ENCODE measurements around the gene GPR143.
"Not testable (repeated sequence)": the region's sequence is repeated elsewhere in the genome, so short reads cannot be mapped to it uniquely, and the experiment has no call there.

- not testable (repeated sequence) for TF ChIP-seq EZH2 (IDR thresholded peaks at IDR 0.05; ENCODE audit: borderline replicate concordance, low read depth, low read length, severe bottlenecking); CTCF (IDR thresholded peaks at IDR 0.05; ENCODE audit: extremely low read depth in 1 of 2, insufficient read depth in 1 of 2, low read depth in 1 of 2, low read length in 2 of 2); POLR2A (IDR thresholded peaks at IDR 0.05; ENCODE audit: low read depth, low read length)
Measured at GRCh38 chrX:9768321-9768839, 2.7 kb upstream of the GPR143 start.
